GM23338 (cell line): ENCODE data around the gene IRF5. TPM values are rescaled to one million over a fixed set of nuclear protein-coding genes. Genes with fewer than 3 reads are reported as not detected.
A peak's percentile ranks its signal among the peaks of the same experiment; 100 is the strongest.

Source experiments
- ATAC-seq: fragments of 200-7000 bp; cut with Tn5 transposase; 3 replicates; pipeline ENCODE4 v1.9.1; 2020
- DNase-seq: peaks from one replicate; pipeline ENCODE4 v3.0.0-alpha.2; 2015; ENCODE audit warnings: low spot score
- H2AFZ ChIP-seq: fragments of 200-600 bp; sonication (generic); 2 replicates; pipeline ENCODE4 v1.8.0; 2016; ENCODE audit warnings: antibody characterized with exemption, mild to moderate bottlenecking, moderate library complexity
- H3F3A ChIP-seq: fragments of 200-600 bp; sonication (generic); replicated peaks from 2 replicates; pipeline ENCODE4 v1.8.0; 2017; ENCODE audit warnings: antibody characterized with exemption, mixed run types, low read depth
- H3K27ac ChIP-seq: fragments of 200-600 bp; sonication (generic); 2 replicates; pipeline ENCODE4 v1.6.1; 2016; ENCODE audit warnings: low read depth
- H3K27me3 ChIP-seq: fragments of 200-600 bp; sonication (generic); 2 replicates; pipeline ENCODE4 v1.8.0; 2016; ENCODE audit warnings: mild to moderate bottlenecking, mixed run types, moderate library complexity; ENCODE audit not compliant: insufficient read depth
- H3K36me3 ChIP-seq: fragments of 200-600 bp; sonication (generic); 2 replicates; pipeline ENCODE4 v1.8.0; 2016; ENCODE audit warnings: mild to moderate bottlenecking; ENCODE audit not compliant: insufficient read depth
- H3K4me1 ChIP-seq: fragments of 200-600 bp; sonication (generic); 2 replicates; pipeline ENCODE4 v1.8.0; 2016; ENCODE audit warnings: mild to moderate bottlenecking, moderate library complexity; ENCODE audit not compliant: insufficient read depth
- H3K4me2 ChIP-seq: fragments of 200-600 bp; sonication (generic); 2 replicates; pipeline ENCODE4 v1.7.1; 2017; ENCODE audit warnings: mixed run types
- H3K4me3 ChIP-seq: fragments of 200-600 bp; sonication (generic); 2 replicates; pipeline ENCODE4 v1.6.1; 2016; ENCODE audit warnings: mixed run types
- H3K79me2 ChIP-seq: fragments of 200-600 bp; sonication (generic); replicated peaks from 2 replicates; pipeline ENCODE4 v1.8.0; 2017; ENCODE audit warnings: mild to moderate bottlenecking; ENCODE audit not compliant: insufficient read depth
- H3K9me2 ChIP-seq: fragments of 200-600 bp; sonication (generic); 2 replicates; pipeline ENCODE4 v1.8.0; 2017; ENCODE audit not compliant: insufficient read depth
- H4K20me1 ChIP-seq: fragments of 200-600 bp; sonication (generic); replicated peaks from 2 replicates; pipeline ENCODE4 v1.8.0; 2017; ENCODE audit warnings: mild to moderate bottlenecking; ENCODE audit not compliant: insufficient read depth
- H3K27ac Mint-ChIP-seq: 2 replicates; pipeline ENCODE4 v1.8.0; 2020; ENCODE audit warnings: inconsistent platforms, mild to moderate bottlenecking, moderate library complexity, mixed read lengths
- H3K27me3 Mint-ChIP-seq: 3 replicates; pipeline ENCODE4 v1.8.0; 2022; ENCODE audit warnings: low read depth, mild to moderate bottlenecking, moderate library complexity, mixed read lengths, inconsistent platforms; ENCODE audit not compliant: insufficient read depth, poor library complexity
- H3K36me3 Mint-ChIP-seq: 3 replicates; pipeline ENCODE4 v1.8.0; 2021; ENCODE audit warnings: low read depth, mild to moderate bottlenecking, inconsistent platforms, moderate library complexity, mixed read lengths
- H3K4me1 Mint-ChIP-seq: 3 replicates; pipeline ENCODE4 v1.8.0; 2020; ENCODE audit warnings: mild to moderate bottlenecking, inconsistent platforms, mixed read lengths
- H3K4me3 Mint-ChIP-seq: 3 replicates; pipeline ENCODE4 v1.8.0; 2021; ENCODE audit warnings: moderate library complexity, mild to moderate bottlenecking, inconsistent platforms, mixed read lengths
- H3K9me3 Mint-ChIP-seq: 3 replicates; pipeline ENCODE4 v1.8.0; 2020; ENCODE audit warnings: moderate library complexity, mild to moderate bottlenecking, inconsistent platforms, mixed read lengths
- EZH2 ChIP-seq: fragments of 200-600 bp; sonication (generic); IDR thresholded peaks from one replicate; pipeline ENCODE4 v1.8.0; 2017; ENCODE audit warnings: antibody characterized with exemption, mild to moderate bottlenecking, low read depth; ENCODE audit not compliant: unreplicated experiment
- JUNB ChIP-seq: IDR thresholded peaks from one replicate; pipeline ENCODE4 v1.6.1; 2016; ENCODE audit warnings: antibody characterized with exemption; ENCODE audit not compliant: unreplicated experiment
- REST ChIP-seq: IDR thresholded peaks from one replicate; pipeline ENCODE4 v1.6.1; 2018; ENCODE audit warnings: antibody characterized with exemption; ENCODE audit not compliant: unreplicated experiment
- ZNF462 ChIP-seq: fragments of 250-450 bp; sonication (Bioruptor Pico); IDR thresholded peaks from 2 replicates; pipeline ENCODE4 v1.5.0; 2020; ENCODE audit warnings: mild to moderate bottlenecking, moderate library complexity
- polyA plus RNA-seq: library from polyadenylated mRNA; unstranded; fragments of >200 nt; fragmentation: Nextera tagmentation; extraction: Ambion mirVana; gene quantifications from 2 replicates; pipeline ENCODE4 v1.2.1, GENCODE V29; 2016
- total RNA-seq: library from RNA; depleted of rRNA; stranded (reverse); fragments of >200 nt; shearing (Covaris generic); gene quantifications from 2 replicates; pipeline ENCODE4 v1.2.3, GENCODE V29; 2014

Gene IRF5
- total and polyA plus RNA-seq, 2 experiments from 2014 or later: 0.37 to 3.7 TPM

GRCh38 chr7:128947854-128948253 is 10.1 kb downstream of the IRF5 start (continued):
- TF ChIP-seq ZNF462 (CRISPR knock-in tag) (no peak), JUNB (no peak), REST (no peak)

- Mint-ChIP-seq H3K27ac (peak overlapping the region; percentile 48; the same call in 1 of the 2 replicates), H3K4me3 (no peak overlapping the region)
- no peak for ATAC-seq
These were observed 10.7 kb downstream of the IRF5 start for GRCh38 chr7:128948312-128948973.

More at GRCh38 chr7:128948312-128948973, 10.7 kb downstream of the IRF5 start:
- no peaks in the 10 kb centered on the region for H3K9me2 ChIP-seq
- no peaks in the 10 kb centered on the region; the same call in 1 of the 2 replicates for H4K20me1 ChIP-seq
- no peaks in the 10 kb centered on the region for H3K79me2 ChIP-seq
- no peaks in the 10 kb centered on the region for H3K27me3 ChIP-seq
- Mint-ChIP-seq H3K4me1 (peaks cover 11% of the 10 kb centered on the region; the same call in 2 of the 3 replicates), H3K9me3 (no peaks in the 10 kb centered on the region), H3K27me3 (peaks cover 22% of the 10 kb centered on the region), H3K36me3 (peaks cover 9% of the 10 kb centered on the region; the same call in 2 of the 3 replicates)
- H3K4me2 ChIP-seq: no peak overlapping the region
- no peak overlapping the region for H3K4me3 ChIP-seq
- H3K4me1 ChIP-seq: peaks cover 5% of the 10 kb centered on the region
- no peak for DNase-seq
- TF ChIP-seq REST (no peak), EZH2 (no peak)
- no peak overlapping the region for H2AFZ ChIP-seq
- H3K36me3 ChIP-seq: no peaks in the 10 kb centered on the region
- no peak overlapping the region for H3K27ac ChIP-seq
- no peaks in the 10 kb centered on the region for H3F3A ChIP-seq
